A673 (cell line): ENCODE measurements around the gene CCDC126. TPM values are rescaled to one million over a fixed set of nuclear protein-coding genes. Genes with fewer than 3 reads are reported as not detected.

Experiments
- Bru-seq: library from RNA; stranded (reverse); fragments of 400-500 nt; gene quantifications from one replicate; lab custom pipeline; 2021; lab: Mats Ljungman, UMichigan
- BruChase-seq, 2 experiments: library from RNA; stranded (reverse); fragments of 400-500 nt; gene quantifications; one replicate each; lab custom pipeline; 2021; lab: Mats Ljungman, UMichigan
- BruUV-seq: library from RNA; stranded (reverse); fragments of 400-500 nt; replicated peaks from 2 replicates; lab custom pipeline; 2021; lab: Mats Ljungman, UMichigan
- CTCF ChIA-PET: fragments of 300-600 bp; sonication (Branson Sonifier 250); formaldehyde crosslinking; loops from one replicate; lab custom pipeline; 2022; ENCODE audit warnings: antibody characterized with exemption; lab: Charles Lee
- POLR2A ChIA-PET: fragments of 300-600 bp; sonication (Branson Sonifier 250); formaldehyde crosslinking; loops from one replicate; lab custom pipeline; 2022; ENCODE audit warnings: antibody characterized with exemption; ENCODE audit not compliant: low non-redundant PET; lab: Charles Lee
- DNase-seq: peaks from one replicate; pipeline ENCODE4 v3.0.0-alpha.2; 2015; ENCODE audit warnings: low spot score
- H3K27ac ChIP-seq: fragments of 200-600 bp; sonication (generic); 2 replicates; pipeline ENCODE4 v1.5.1; 2016; ENCODE audit warnings: mixed run types, low read depth, mild to moderate bottlenecking, mixed read lengths, antibody characterized with exemption, low read length; ENCODE audit not compliant: poor library complexity, severe bottlenecking
- H3K27me3 ChIP-seq: fragments of 200-600 bp; sonication (generic); replicated peaks from 2 replicates; pipeline ENCODE4 v1.6.1; 2017; ENCODE audit warnings: mixed run types, low read depth, mild to moderate bottlenecking, mixed read lengths, antibody characterized with exemption, low read length; ENCODE audit not compliant: insufficient read depth, poor library complexity
- H3K36me3 ChIP-seq: fragments of 200-600 bp; sonication (generic); 2 replicates; pipeline ENCODE4 v1.6.1; 2016; ENCODE audit warnings: mixed run types, mild to moderate bottlenecking, mixed read lengths, antibody characterized with exemption, low read length; ENCODE audit not compliant: insufficient read depth, poor library complexity, severe bottlenecking
- H3K4me1 ChIP-seq: fragments of 200-600 bp; sonication (generic); 2 replicates; pipeline ENCODE4 v1.6.1; 2017; ENCODE audit warnings: mixed run types, mild to moderate bottlenecking, mixed read lengths, antibody characterized with exemption, low read length; ENCODE audit not compliant: insufficient read depth, poor library complexity, severe bottlenecking
- H3K4me3 ChIP-seq: fragments of 200-600 bp; sonication (generic); 2 replicates; pipeline ENCODE4 v1.5.1; 2016; ENCODE audit warnings: low read depth, mixed run types, mild to moderate bottlenecking, mixed read lengths, low read length; ENCODE audit not compliant: poor library complexity, severe bottlenecking
- H3K9me3 ChIP-seq: fragments of 200-600 bp; sonication (generic); 2 replicates; pipeline ENCODE4 v1.6.1; 2016; ENCODE audit warnings: mixed run types, low read depth, mild to moderate bottlenecking, mixed read lengths, antibody characterized with exemption, low read length; ENCODE audit not compliant: poor library complexity, severe bottlenecking
- CTCF ChIP-seq: fragments of 300-800, 200-600 bp; sonication (generic); conservative IDR thresholded peaks from 2 replicates; pipeline ENCODE4 v1.5.1; 2017; ENCODE audit warnings: low read depth, mild to moderate bottlenecking, antibody characterized with exemption, low read length, moderate library complexity, mixed read lengths
- EZH2 ChIP-seq: fragments of 200-600 bp; sonication (generic); IDR thresholded peaks from 2 replicates; pipeline ENCODE4 v1.6.1; 2017; ENCODE audit warnings: borderline replicate concordance, low read depth, mild to moderate bottlenecking, mixed read lengths, antibody characterized with exemption, low read length; ENCODE audit not compliant: poor library complexity, severe bottlenecking
- intact Hi-C: fragments of 100-400 bp; cut with micrococcal nuclease; formaldehyde crosslinking; loops from one replicate; pipeline ENCODE4 v1.10.0; 2022; ENCODE audit not compliant: unreplicated experiment
- long read RNA-seq: library from polyadenylated mRNA; stranded (forward); transcript quantifications from one replicate; pipeline ENCODE4 v2.0.0, GENCODE V29; 2022
- total RNA-seq: library from RNA; stranded (reverse); gene quantifications from 2 replicates; pipeline ENCODE4 v1.2.3, GENCODE V29; 2021

CCDC126 gene, protein sequence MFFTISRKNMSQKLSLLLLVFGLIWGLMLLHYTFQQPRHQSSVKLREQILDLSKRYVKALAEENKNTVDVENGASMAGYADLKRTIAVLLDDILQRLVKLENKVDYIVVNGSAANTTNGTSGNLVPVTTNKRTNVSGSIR
- total RNA-seq (4.9 and 7.4 TPM in 2 replicates), Bru-seq, nascent RNA (percentile 57 among the genes with signal in this experiment), BruChase-seq, experiment 1, labeled RNA remaining after a 2-hour chase (percentile 63 among the genes with signal in this experiment), BruChase-seq, experiment 2, labeled RNA remaining after a 6-hour chase (percentile 63 among the genes with signal in this experiment)
- long read RNA-seq, transcript CCDC126-201 (4 exons, 2,473 nt), result major isoform, 10 of 18 reads
- long read RNA-seq, partial matches to known transcripts, result 1 of 18 reads
- long read RNA-seq, other reads (novel, unspliced or antisense), result 3 of 18 reads

DNA sequence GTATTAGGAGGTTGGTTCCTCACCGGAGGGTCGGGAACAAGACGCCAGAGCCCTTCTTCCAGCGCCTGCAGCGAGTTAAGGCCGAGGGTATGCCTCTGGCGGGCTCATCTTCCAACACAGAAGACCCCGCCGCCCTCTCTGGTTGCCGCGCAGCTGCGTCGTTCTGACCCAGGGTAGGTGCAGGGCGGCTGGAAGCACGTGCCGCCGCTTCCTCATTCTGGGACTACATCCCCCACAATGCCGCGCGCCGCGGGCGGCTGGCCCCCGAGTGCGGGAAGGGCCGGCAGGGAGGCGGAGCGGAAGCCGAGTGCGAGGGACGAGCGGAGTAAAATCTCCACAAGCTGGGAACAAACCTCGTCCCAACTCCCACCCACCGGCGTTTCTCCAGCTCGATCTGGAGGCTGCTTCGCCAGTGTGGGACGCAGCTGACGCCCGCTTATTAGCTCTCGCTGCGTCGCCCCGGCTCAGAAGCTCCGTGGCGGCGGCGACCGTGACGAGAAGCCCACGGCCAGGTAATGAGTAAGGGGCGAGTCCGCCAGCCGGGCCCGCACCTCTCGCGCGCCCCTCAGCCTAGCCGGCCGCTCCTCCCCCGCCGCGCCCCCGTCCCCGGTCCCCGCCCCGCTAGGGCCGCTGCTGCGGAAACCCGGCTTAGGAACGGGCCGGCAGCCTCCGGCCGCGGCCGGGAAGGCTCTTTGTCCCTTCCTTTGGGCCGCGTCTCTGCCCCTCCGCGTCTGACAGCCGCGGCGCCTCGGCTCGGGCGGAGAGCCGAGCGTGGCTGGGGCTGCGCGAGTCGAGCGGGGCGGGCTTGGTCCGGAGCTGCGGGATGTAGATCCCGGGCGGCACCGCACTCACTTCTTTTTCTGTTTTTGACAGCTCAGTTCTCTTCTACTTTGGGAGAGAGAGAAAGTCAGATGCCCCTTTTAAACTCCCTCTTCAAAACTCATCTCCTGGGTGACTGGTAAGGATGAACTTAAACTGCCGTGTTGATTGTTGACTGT, at the start of gene CCDC126:
Gene CCDC126, plus strand, starts transcription at position 289 of the 998 bp plus-strand sequence. CDS start 13,934 bp downstream, outside the sequence.
- Histone ChIP-seq H3K9me3 (no peaks in the 10 kb centered on the region), H3K4me3 (peak within 1 kb of the TSS; percentile 82), H3K27ac (peak within 1 kb of the TSS; percentile 72), H3K36me3 (no peaks in the 10 kb centered on the region), H3K27me3 (no peaks in the 10 kb centered on the region), H3K4me1 (no peaks in the 10 kb centered on the region)
- ChIA-PET POLR2A (interaction anchor here (0.6 kb wide), 1 partner anchor 69 kb away, joined by 3 read pairs; no protein-coding TSS in a partner anchor), CTCF (interaction anchor here (1.1 kb wide), 2 partner anchors 20 to 99 kb away, joined by 4 to 5 read pairs; no protein-coding TSS in a partner anchor)
- peak; percentile 96 for DNase-seq
- TF ChIP-seq EZH2, result no peak
- TF ChIP-seq CTCF, result no peak
- no TSS peak for BruUV-seq
- intact Hi-C loops, result no loop called here

- BruUV-seq, result no TSS peak
Measured at GRCh38 chr7:23547662-23548061, 49.5 kb upstream of the CCDC126 start.

More at GRCh38 chr7:23547662-23548061, 49.5 kb upstream of the CCDC126 start:
- ChIA-PET CTCF (interaction anchor here (0.6 to 0.7 kb wide), 3 partner anchors 85 to 275 kb away, joined by 3 to 4 read pairs (median 3); partner anchors contain the start of gene STK31), POLR2A (no interaction called here)
- intact Hi-C loops, result loop anchor here (1.0 to 10.0 kb wide), 3 partner anchors 165 to 1547 kb away; no protein-coding TSS in a partner anchor
- DNase-seq, result no peak
- no peak overlapping the region for H3K4me3 ChIP-seq
- no peaks in the 10 kb centered on the region for H3K36me3 ChIP-seq
- H3K27me3 ChIP-seq, result no peaks in the 10 kb centered on the region
- H3K4me1 ChIP-seq, result no peaks in the 10 kb centered on the region
- TF ChIP-seq EZH2 (no peak), CTCF (no peak)
- H3K9me3 ChIP-seq, result peaks cover 2% of the 10 kb centered on the region
- H3K27ac ChIP-seq, result no peak overlapping the region
